WTC11 (cell line): Measurements from ENCODE around the gene FBRS. TPM values are rescaled to one million over a fixed set of nuclear protein-coding genes. Genes with fewer than 3 reads are reported as not detected.

ENCODE experiments used
- ATAC-seq: fragments of 200-7000 bp; cut with Tn5 transposase; 2 replicates; pipeline ENCODE4 v1.10.0; 2021; ENCODE audit warnings: mild to moderate bottlenecking, moderate library complexity
- CTCF ChIA-PET: fragments of 300-600 bp; sonication (Branson Sonifier 250); formaldehyde crosslinking; loops from one replicate; lab custom pipeline; 2021; ENCODE audit warnings: antibody characterized with exemption; lab: Charles Lee
- POLR2A ChIA-PET: fragments of 350-600 bp; sonication (Branson Sonifier 250); formaldehyde crosslinking; loops from one replicate; lab custom pipeline; 2021; ENCODE audit warnings: antibody characterized with exemption; lab: Charles Lee
- DNase-seq: peaks from one replicate; pipeline ENCODE4 v3.0.0; 2021; ENCODE audit warnings: low spot score
- H3K27ac Mint-ChIP-seq: 2 replicates; pipeline ENCODE4 v1.8.0; 2021; ENCODE audit warnings: mixed read lengths
- H3K27me3 Mint-ChIP-seq: 2 replicates; pipeline ENCODE4 v1.8.0; 2021; ENCODE audit warnings: low read depth, mild to moderate bottlenecking, moderate library complexity, mixed read lengths
- H3K36me3 Mint-ChIP-seq: 2 replicates; pipeline ENCODE4 v1.8.0; 2021; ENCODE audit warnings: mixed read lengths
- H3K4me1 Mint-ChIP-seq: 2 replicates; pipeline ENCODE4 v1.8.0; 2022; ENCODE audit warnings: mixed read lengths
- H3K4me3 Mint-ChIP-seq: 2 replicates; pipeline ENCODE4 v1.8.0; 2021; ENCODE audit warnings: mild to moderate bottlenecking, moderate library complexity, mixed read lengths
- H3K9me3 Mint-ChIP-seq: 2 replicates; pipeline ENCODE4 v1.8.0; 2021; ENCODE audit warnings: mixed read lengths
- FOXP1 ChIP-seq: sonication (generic); formaldehyde crosslinking; IDR thresholded peaks from 2 replicates; pipeline ENCODE4 v1.8.0; 2022; ENCODE audit warnings: missing genetic modification reagents, mild to moderate bottlenecking, moderate library complexity, borderline replicate concordance
- JAZF1 ChIP-seq: fragments of 250-450 bp; sonication (Bioruptor Pico); IDR thresholded peaks from 2 replicates; pipeline ENCODE4 v1.9.0; 2021; ENCODE audit warnings: moderate library complexity, mild to moderate bottlenecking, inconsistent platforms
- MXD4 ChIP-seq: fragments of 250-450 bp; sonication (Bioruptor Pico); IDR thresholded peaks from 2 replicates; pipeline ENCODE4 v1.8.0; 2021; ENCODE audit warnings: mild to moderate bottlenecking, moderate library complexity, borderline replicate concordance
- NFATC4 ChIP-seq: fragments of 250-450 bp; sonication (Bioruptor Pico); IDR thresholded peaks from 2 replicates; pipeline ENCODE4 v1.9.0; 2021; ENCODE audit warnings: mild to moderate bottlenecking
- NR3C1 ChIP-seq: sonication (generic); formaldehyde crosslinking; conservative IDR thresholded peaks from 2 replicates; pipeline ENCODE4 v1.8.1; 2023; ENCODE audit warnings: low read depth, mild to moderate bottlenecking, missing genetic modification reagents
- SOX15 ChIP-seq: fragments of 250-450 bp; sonication (Bioruptor Pico); IDR thresholded peaks from 2 replicates; pipeline ENCODE4 v1.9.0; 2021; ENCODE audit warnings: mild to moderate bottlenecking
- TCF7 ChIP-seq: sonication (generic); formaldehyde crosslinking; IDR thresholded peaks from 2 replicates; pipeline ENCODE4 v1.8.0; 2022; ENCODE audit warnings: mild to moderate bottlenecking, low read depth, missing genetic modification reagents, moderate library complexity
- ZNF138 ChIP-seq: sonication (generic); formaldehyde crosslinking; conservative IDR thresholded peaks from 2 replicates; pipeline ENCODE4 v1.8.1; 2022; ENCODE audit warnings: mild to moderate bottlenecking, moderate library complexity, missing genetic modification reagents
- ZNF263 ChIP-seq: sonication (generic); formaldehyde crosslinking; IDR thresholded peaks from 2 replicates; pipeline ENCODE4 v1.8.1; 2022; ENCODE audit warnings: low read depth, mild to moderate bottlenecking, moderate library complexity, missing genetic modification reagents
- total RNA-seq: library from RNA; stranded (reverse); gene quantifications from 3 replicates; pipeline ENCODE4 v1.2.3, GENCODE V29; 2021
- TF ChIP-seq, protein P1 (sequence below): sonication (generic); formaldehyde crosslinking; IDR thresholded peaks from 2 replicates; pipeline ENCODE4 v1.8.1; 2023; ENCODE audit warnings: mild to moderate bottlenecking, missing genetic modification reagents
- TF ChIP-seq, protein P2 (sequence below): fragments of 250-450 bp; sonication (Bioruptor Pico); IDR thresholded peaks from 2 replicates; pipeline ENCODE4 v2.1.2; 2022; ENCODE audit warnings: mild to moderate bottlenecking, moderate library complexity
- TF ChIP-seq, protein P3 (sequence below): sonication (generic); formaldehyde crosslinking; IDR thresholded peaks from 2 replicates; pipeline ENCODE4 v1.8.1; 2022; ENCODE audit warnings: mild to moderate bottlenecking, missing genetic modification reagents, moderate library complexity, borderline replicate concordance
- TF ChIP-seq, protein P4 (sequence below): sonication (generic); formaldehyde crosslinking; IDR thresholded peaks from 2 replicates; pipeline ENCODE4 v1.8.1; 2022; ENCODE audit warnings: mild to moderate bottlenecking, moderate library complexity, missing genetic modification reagents
- TF ChIP-seq, protein P5 (sequence below): fragments of 250-450 bp; sonication (Bioruptor Pico); IDR thresholded peaks from 2 replicates; pipeline ENCODE4 v1.9.0; 2021; ENCODE audit warnings: mild to moderate bottlenecking, borderline replicate concordance
- TF ChIP-seq, protein P6 (sequence below): sonication (generic); formaldehyde crosslinking; IDR thresholded peaks from 2 replicates; pipeline ENCODE4 v1.8.0; 2023; ENCODE audit warnings: missing genetic modification reagents
- TF ChIP-seq, protein P7 (sequence below): sonication (generic); formaldehyde crosslinking; IDR thresholded peaks from 2 replicates; pipeline ENCODE4 v1.8.0; 2022; ENCODE audit warnings: mild to moderate bottlenecking, missing genetic modification reagents

Gene FBRS
- total RNA-seq, 1 experiment from 2014 or later: 23.2 TPM

DNA sequence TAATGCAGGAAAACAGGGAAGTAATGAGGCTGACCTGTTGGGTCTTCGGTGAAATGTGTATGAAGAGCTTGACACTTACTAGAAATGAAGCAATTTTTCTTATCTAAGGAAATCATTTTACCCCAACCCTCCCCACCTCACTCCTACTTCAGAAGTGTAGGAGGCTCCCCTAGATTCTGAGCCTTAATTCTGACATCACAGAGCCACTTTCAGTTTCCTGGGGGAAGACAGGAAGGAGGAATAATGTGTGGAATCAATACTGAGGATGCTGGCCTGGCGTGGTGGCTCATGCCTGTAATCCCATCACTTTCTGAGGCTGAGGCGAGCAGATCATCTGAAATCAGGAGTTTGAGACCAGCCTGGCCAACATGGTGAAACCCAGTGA lies 20.3 kb downstream of the FBRS start (continued):
- TF ChIP-seq NFATC4 (no peak), ZNF138 (CRISPR knock-in tag) (no peak), MXD4 (CRISPR knock-in tag) (no peak)
- TF ChIP-seq, protein P1, sequence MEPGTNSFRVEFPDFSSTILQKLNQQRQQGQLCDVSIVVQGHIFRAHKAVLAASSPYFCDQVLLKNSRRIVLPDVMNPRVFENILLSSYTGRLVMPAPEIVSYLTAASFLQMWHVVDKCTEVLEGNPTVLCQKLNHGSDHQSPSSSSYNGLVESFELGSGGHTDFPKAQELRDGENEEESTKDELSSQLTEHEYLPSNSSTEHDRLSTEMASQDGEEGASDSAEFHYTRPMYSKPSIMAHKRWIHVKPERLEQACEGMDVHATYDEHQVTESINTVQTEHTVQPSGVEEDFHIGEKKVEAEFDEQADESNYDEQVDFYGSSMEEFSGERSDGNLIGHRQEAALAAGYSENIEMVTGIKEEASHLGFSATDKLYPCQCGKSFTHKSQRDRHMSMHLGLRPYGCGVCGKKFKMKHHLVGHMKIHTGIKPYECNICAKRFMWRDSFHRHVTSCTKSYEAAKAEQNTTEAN (CRISPR knock-in tag): no peak

DNA sequence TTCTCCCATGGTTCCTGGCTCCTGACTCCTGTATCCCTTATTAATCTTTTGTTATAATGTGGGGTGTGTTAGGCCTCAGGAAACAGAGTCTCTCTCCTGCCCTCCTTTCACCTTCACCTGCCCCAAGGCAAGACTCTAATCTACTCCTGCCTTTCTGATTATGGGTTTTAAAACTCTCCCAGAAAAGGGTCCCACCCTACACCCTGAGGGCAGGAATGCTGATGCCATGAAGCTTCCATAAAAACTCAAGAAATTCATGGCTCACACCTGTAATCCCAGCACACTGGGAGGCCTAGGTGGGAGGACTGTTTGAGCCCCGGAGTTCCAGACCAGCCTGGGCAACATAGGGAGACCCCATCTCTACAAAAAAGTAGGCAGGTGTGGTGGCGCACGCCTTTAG lies 22.1 kb downstream of the FBRS start:
- H3K4me1 Mint-ChIP-seq: peaks cover 5% of the 10 kb centered on the region; the same call in 1 of the 2 replicates
- TF ChIP-seq, protein P2, sequence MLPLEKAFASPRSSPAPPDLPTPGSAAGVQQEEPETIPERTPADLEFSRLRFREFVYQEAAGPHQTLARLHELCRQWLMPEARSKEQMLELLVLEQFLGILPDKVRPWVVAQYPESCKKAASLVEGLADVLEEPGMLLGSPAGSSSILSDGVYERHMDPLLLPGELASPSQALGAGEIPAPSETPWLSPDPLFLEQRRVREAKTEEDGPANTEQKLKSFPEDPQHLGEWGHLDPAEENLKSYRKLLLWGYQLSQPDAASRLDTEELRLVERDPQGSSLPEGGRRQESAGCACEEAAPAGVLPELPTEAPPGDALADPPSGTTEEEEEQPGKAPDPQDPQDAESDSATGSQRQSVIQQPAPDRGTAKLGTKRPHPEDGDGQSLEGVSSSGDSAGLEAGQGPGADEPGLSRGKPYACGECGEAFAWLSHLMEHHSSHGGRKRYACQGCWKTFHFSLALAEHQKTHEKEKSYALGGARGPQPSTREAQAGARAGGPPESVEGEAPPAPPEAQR (CRISPR knock-in tag): no peak
- TF ChIP-seq, protein P3, sequence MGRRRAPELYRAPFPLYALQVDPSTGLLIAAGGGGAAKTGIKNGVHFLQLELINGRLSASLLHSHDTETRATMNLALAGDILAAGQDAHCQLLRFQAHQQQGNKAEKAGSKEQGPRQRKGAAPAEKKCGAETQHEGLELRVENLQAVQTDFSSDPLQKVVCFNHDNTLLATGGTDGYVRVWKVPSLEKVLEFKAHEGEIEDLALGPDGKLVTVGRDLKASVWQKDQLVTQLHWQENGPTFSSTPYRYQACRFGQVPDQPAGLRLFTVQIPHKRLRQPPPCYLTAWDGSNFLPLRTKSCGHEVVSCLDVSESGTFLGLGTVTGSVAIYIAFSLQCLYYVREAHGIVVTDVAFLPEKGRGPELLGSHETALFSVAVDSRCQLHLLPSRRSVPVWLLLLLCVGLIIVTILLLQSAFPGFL: no peak
- no peak for TF ChIP-seq FOXP1 (CRISPR knock-in tag)
- peaks cover 99% of the 10 kb centered on the region for H3K27me3 Mint-ChIP-seq
- CTCF ChIA-PET: no interaction called here
- no peak overlapping the region for H3K4me3 Mint-ChIP-seq
- no peaks in the 10 kb centered on the region for H3K9me3 Mint-ChIP-seq
- ATAC-seq (no peak), DNase-seq (no peak)
- POLR2A ChIA-PET: no interaction called here
- no peak overlapping the region for H3K27ac Mint-ChIP-seq
- H3K36me3 Mint-ChIP-seq: 0 out of 2 replicates have a peak, but pooled peaks cover 2% of the 10 kb centered on the region

DNA sequence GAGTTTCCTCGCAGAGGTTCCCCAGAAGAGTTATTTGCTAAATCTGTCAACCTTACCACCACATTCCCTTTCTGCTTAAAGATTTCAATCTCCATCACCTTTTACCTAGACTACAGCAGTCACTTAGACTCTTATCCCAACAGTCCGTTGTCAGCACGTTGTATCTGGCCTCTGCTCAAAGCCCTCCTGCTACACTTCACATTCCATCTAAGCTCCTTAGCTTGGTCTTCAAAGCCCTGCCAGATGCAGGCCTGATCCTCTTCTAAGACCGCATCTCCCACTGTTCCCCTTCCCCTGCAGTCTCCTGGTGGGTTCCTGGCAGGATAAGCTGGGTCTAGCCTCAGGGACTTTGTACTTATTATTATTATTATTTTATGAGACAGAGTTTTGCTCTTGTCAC lies 30.5 kb downstream of the FBRS start:
- no peak for TF ChIP-seq SOX15 (CRISPR knock-in tag)
- TF ChIP-seq, protein P4, sequence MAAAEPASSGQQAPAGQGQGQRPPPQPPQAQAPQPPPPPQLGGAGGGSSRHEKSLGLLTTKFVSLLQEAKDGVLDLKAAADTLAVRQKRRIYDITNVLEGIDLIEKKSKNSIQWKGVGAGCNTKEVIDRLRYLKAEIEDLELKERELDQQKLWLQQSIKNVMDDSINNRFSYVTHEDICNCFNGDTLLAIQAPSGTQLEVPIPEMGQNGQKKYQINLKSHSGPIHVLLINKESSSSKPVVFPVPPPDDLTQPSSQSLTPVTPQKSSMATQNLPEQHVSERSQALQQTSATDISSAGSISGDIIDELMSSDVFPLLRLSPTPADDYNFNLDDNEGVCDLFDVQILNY (CRISPR knock-in tag): no peak
- no peak for TF ChIP-seq TCF7
- TF ChIP-seq NR3C1 (CRISPR knock-in tag): no peak
- TF ChIP-seq JAZF1 (CRISPR knock-in tag): no peak
- TF ChIP-seq, protein P5, sequence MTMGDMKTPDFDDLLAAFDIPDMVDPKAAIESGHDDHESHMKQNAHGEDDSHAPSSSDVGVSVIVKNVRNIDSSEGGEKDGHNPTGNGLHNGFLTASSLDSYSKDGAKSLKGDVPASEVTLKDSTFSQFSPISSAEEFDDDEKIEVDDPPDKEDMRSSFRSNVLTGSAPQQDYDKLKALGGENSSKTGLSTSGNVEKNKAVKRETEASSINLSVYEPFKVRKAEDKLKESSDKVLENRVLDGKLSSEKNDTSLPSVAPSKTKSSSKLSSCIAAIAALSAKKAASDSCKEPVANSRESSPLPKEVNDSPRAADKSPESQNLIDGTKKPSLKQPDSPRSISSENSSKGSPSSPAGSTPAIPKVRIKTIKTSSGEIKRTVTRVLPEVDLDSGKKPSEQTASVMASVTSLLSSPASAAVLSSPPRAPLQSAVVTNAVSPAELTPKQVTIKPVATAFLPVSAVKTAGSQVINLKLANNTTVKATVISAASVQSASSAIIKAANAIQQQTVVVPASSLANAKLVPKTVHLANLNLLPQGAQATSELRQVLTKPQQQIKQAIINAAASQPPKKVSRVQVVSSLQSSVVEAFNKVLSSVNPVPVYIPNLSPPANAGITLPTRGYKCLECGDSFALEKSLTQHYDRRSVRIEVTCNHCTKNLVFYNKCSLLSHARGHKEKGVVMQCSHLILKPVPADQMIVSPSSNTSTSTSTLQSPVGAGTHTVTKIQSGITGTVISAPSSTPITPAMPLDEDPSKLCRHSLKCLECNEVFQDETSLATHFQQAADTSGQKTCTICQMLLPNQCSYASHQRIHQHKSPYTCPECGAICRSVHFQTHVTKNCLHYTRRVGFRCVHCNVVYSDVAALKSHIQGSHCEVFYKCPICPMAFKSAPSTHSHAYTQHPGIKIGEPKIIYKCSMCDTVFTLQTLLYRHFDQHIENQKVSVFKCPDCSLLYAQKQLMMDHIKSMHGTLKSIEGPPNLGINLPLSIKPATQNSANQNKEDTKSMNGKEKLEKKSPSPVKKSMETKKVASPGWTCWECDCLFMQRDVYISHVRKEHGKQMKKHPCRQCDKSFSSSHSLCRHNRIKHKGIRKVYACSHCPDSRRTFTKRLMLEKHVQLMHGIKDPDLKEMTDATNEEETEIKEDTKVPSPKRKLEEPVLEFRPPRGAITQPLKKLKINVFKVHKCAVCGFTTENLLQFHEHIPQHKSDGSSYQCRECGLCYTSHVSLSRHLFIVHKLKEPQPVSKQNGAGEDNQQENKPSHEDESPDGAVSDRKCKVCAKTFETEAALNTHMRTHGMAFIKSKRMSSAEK: no peak
- TF ChIP-seq ZNF263 (CRISPR knock-in tag): no peak
- TF ChIP-seq, protein P6, sequence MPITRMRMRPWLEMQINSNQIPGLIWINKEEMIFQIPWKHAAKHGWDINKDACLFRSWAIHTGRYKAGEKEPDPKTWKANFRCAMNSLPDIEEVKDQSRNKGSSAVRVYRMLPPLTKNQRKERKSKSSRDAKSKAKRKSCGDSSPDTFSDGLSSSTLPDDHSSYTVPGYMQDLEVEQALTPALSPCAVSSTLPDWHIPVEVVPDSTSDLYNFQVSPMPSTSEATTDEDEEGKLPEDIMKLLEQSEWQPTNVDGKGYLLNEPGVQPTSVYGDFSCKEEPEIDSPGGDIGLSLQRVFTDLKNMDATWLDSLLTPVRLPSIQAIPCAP (CRISPR knock-in tag): no peak
- TF ChIP-seq, protein P7, sequence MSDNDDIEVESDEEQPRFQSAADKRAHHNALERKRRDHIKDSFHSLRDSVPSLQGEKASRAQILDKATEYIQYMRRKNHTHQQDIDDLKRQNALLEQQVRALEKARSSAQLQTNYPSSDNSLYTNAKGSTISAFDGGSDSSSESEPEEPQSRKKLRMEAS (CRISPR knock-in tag): no peak
- POLR2A ChIA-PET: no interaction called here
- Mint-ChIP-seq H3K4me3 (no peak overlapping the region), H3K36me3 (0 out of 2 replicates have a peak, but pooled peaks cover 2% of the 10 kb centered on the region), H3K27me3 (peaks cover 100% of the 10 kb centered on the region), H3K9me3 (no peaks in the 10 kb centered on the region), H3K4me1 (peaks cover 19% of the 10 kb centered on the region), H3K27ac (no peak overlapping the region)
- no peak for DNase-seq
- CTCF ChIA-PET: no interaction called here
- ATAC-seq: no peak
